SK-N-SH treated with all-trans-retinoic acid at 6 μM for 48 hours (cell line): Measurements from ENCODE around the gene TAOK3.

Experiments
- ATAC-seq: fragments of 200-7000 bp; cut with Tn5 transposase; 3 replicates; pipeline ENCODE4 v1.9.1; 2020; ENCODE audit warnings: mild to moderate bottlenecking, moderate library complexity
- ARNTL ChIP-seq: fragments of 450-650 bp; formaldehyde crosslinking; IDR thresholded peaks from 2 replicates; pipeline ENCODE4 v1.5.0; 2020; ENCODE audit warnings: low read depth, mild to moderate bottlenecking, moderate library complexity, borderline replicate concordance
- BACH2 ChIP-seq: fragments of 250-450 bp; sonication (Bioruptor Pico); IDR thresholded peaks from 2 replicates; pipeline ENCODE4 v1.9.0; 2021; ENCODE audit warnings: mild to moderate bottlenecking, borderline replicate concordance
- CREB5 ChIP-seq: fragments of 250-450 bp; sonication (Bioruptor Pico); IDR thresholded peaks from 2 replicates; pipeline ENCODE4 v1.5.1; 2020; ENCODE audit warnings: low read depth, mild to moderate bottlenecking, moderate library complexity
- CSDC2 ChIP-seq: fragments of 250-450 bp; sonication (Bioruptor Pico); IDR thresholded peaks from 2 replicates; pipeline ENCODE4 v1.5.0; 2020; ENCODE audit warnings: mild to moderate bottlenecking, moderate library complexity
- CSRNP3 ChIP-seq: fragments of 250-450 bp; sonication (Bioruptor Pico); IDR thresholded peaks from 2 replicates; pipeline ENCODE4 v1.5.1; 2021; ENCODE audit warnings: mild to moderate bottlenecking, moderate library complexity
- ESRRG ChIP-seq: fragments of 250-450 bp; sonication (Bioruptor Pico); IDR thresholded peaks from 2 replicates; pipeline ENCODE4 v1.6.1; 2021; ENCODE audit warnings: mild to moderate bottlenecking
- GLIS3 ChIP-seq: fragments of 250-450 bp; sonication (Bioruptor Pico); IDR thresholded peaks from 2 replicates; pipeline ENCODE4 v1.5.0; 2020; ENCODE audit warnings: mild to moderate bottlenecking, moderate library complexity
- ISL1 ChIP-seq: fragments of 250-450 bp; sonication (Bioruptor Pico); IDR thresholded peaks from 2 replicates; pipeline ENCODE4 v2.1.2; 2022; ENCODE audit warnings: mild to moderate bottlenecking, moderate library complexity
- OSR1 ChIP-seq: fragments of 250-450 bp; sonication (Bioruptor Pico); IDR thresholded peaks from 2 replicates; pipeline ENCODE4 v1.8.0; 2022; ENCODE audit warnings: moderate library complexity, mild to moderate bottlenecking, inconsistent platforms
- PATZ1 ChIP-seq: fragments of 250-450 bp; sonication (Bioruptor Pico); IDR thresholded peaks from 2 replicates; pipeline ENCODE4 v1.8.0; 2020; ENCODE audit warnings: mild to moderate bottlenecking, moderate library complexity, borderline replicate concordance
- POU6F1 ChIP-seq: fragments of 250-450 bp; sonication (Bioruptor Pico); IDR thresholded peaks from 2 replicates; pipeline ENCODE4 v1.8.0; 2021; ENCODE audit warnings: low read depth, mild to moderate bottlenecking, moderate library complexity, borderline replicate concordance
- PPARA ChIP-seq: fragments of 250-450 bp; sonication (Bioruptor Pico); IDR thresholded peaks from 2 replicates; pipeline ENCODE4 v1.5.0; 2020; ENCODE audit warnings: mild to moderate bottlenecking, borderline replicate concordance
- RARB ChIP-seq: fragments of 250-450 bp; sonication (Bioruptor Pico); IDR thresholded peaks from 2 replicates; pipeline ENCODE4 v1.8.0; 2021; ENCODE audit warnings: mild to moderate bottlenecking, moderate library complexity
- SNAI2 ChIP-seq: fragments of 250-450 bp; sonication (Bioruptor Pico); IDR thresholded peaks from 2 replicates; pipeline ENCODE4 v1.5.0; 2020; ENCODE audit warnings: mild to moderate bottlenecking, moderate library complexity
- TCF4 ChIP-seq: fragments of 250-450 bp; sonication (Bioruptor Pico); IDR thresholded peaks from 2 replicates; pipeline ENCODE4 v1.8.0; 2021; ENCODE audit warnings: mild to moderate bottlenecking, moderate library complexity, borderline replicate concordance
- TOX ChIP-seq: fragments of 250-450 bp; sonication (Bioruptor Pico); IDR thresholded peaks from 2 replicates; pipeline ENCODE4 v1.8.0; 2021; ENCODE audit warnings: mild to moderate bottlenecking, moderate library complexity, borderline replicate concordance
- TSHZ2 ChIP-seq: fragments of 250-450 bp; sonication (Bioruptor Pico); IDR thresholded peaks from 2 replicates; pipeline ENCODE4 v1.5.0; 2020; ENCODE audit warnings: mild to moderate bottlenecking, moderate library complexity
- ZC3H10 ChIP-seq: fragments of 250-450 bp; sonication (Bioruptor Pico); IDR thresholded peaks from 2 replicates; pipeline ENCODE4 v1.5.1; 2021; ENCODE audit warnings: mild to moderate bottlenecking, moderate library complexity
- ZFP3 ChIP-seq: fragments of 250-450 bp; sonication (Bioruptor Pico); IDR thresholded peaks from 2 replicates; pipeline ENCODE4 v1.5.0; 2020; ENCODE audit warnings: mild to moderate bottlenecking, moderate library complexity
- ZFP30 ChIP-seq: fragments of 450-650 bp; formaldehyde crosslinking; IDR thresholded peaks from 2 replicates; pipeline ENCODE4 v1.5.0; 2022; ENCODE audit warnings: mild to moderate bottlenecking, moderate library complexity
- ZNF565 ChIP-seq: fragments of 450-650 bp; formaldehyde crosslinking; conservative IDR thresholded peaks from 2 replicates; pipeline ENCODE4 v1.5.0; 2020; ENCODE audit warnings: low read depth, mild to moderate bottlenecking, moderate library complexity
- ZNF70 ChIP-seq: fragments of 450-650 bp; formaldehyde crosslinking; IDR thresholded peaks from 2 replicates; pipeline ENCODE4 v1.5.0; 2020; ENCODE audit warnings: mild to moderate bottlenecking, moderate library complexity
- ZNF8 ChIP-seq: fragments of 450-650 bp; formaldehyde crosslinking; IDR thresholded peaks from 2 replicates; pipeline ENCODE4 v1.5.0; 2020; ENCODE audit warnings: mild to moderate bottlenecking, moderate library complexity

TAOK3 gene

GRCh38 chr12:118102070-118102469 lies 270.6 kb downstream of the TAOK3 start:
- no peak for TF ChIP-seq CSDC2 (CRISPR knock-in tag)
- no peak for TF ChIP-seq TCF4
- no peak for TF ChIP-seq ZNF70 (CRISPR knock-in tag)
- no peak for TF ChIP-seq ARNTL (CRISPR knock-in tag)
- TF ChIP-seq ZFP3 (CRISPR knock-in tag): no peak
- TF ChIP-seq CREB5 (CRISPR knock-in tag): no peak
- no peak for TF ChIP-seq PATZ1 (CRISPR knock-in tag)
- no peak for TF ChIP-seq RARB (CRISPR knock-in tag)
- TF ChIP-seq BACH2 (CRISPR knock-in tag): no peak
- TF ChIP-seq OSR1: no peak
- no peak for TF ChIP-seq ZNF565
- no peak for TF ChIP-seq ZFP30 (CRISPR knock-in tag)
- no peak for TF ChIP-seq ESRRG (CRISPR knock-in tag)
- no peak for TF ChIP-seq ISL1 (CRISPR knock-in tag)
- no peak for TF ChIP-seq PPARA (CRISPR knock-in tag)
- no peak for TF ChIP-seq ZC3H10
- TF ChIP-seq CSRNP3 (CRISPR knock-in tag): no peak
- ATAC-seq: no peak

GRCh38 chr12:118101051-118101450 lies 271.7 kb downstream of the TAOK3 start:
- no peak for ATAC-seq
- no peak for TF ChIP-seq PPARA (CRISPR knock-in tag)
- no peak for TF ChIP-seq CSDC2 (CRISPR knock-in tag)
- no peak for TF ChIP-seq CSRNP3 (CRISPR knock-in tag)
- no peak for TF ChIP-seq POU6F1
- TF ChIP-seq BACH2 (CRISPR knock-in tag): no peak
- no peak for TF ChIP-seq PATZ1 (CRISPR knock-in tag)
- TF ChIP-seq ZNF8 (CRISPR knock-in tag): no peak
- TF ChIP-seq ISL1 (CRISPR knock-in tag): no peak
- no peak for TF ChIP-seq ZFP30 (CRISPR knock-in tag)
- TF ChIP-seq CREB5 (CRISPR knock-in tag): no peak
- no peak for TF ChIP-seq SNAI2 (CRISPR knock-in tag)
- TF ChIP-seq TOX (CRISPR knock-in tag): no peak
- TF ChIP-seq ARNTL (CRISPR knock-in tag): no peak
- TF ChIP-seq OSR1: no peak
- no peak for TF ChIP-seq ZNF70 (CRISPR knock-in tag)
- no peak for TF ChIP-seq TSHZ2
- TF ChIP-seq GLIS3 (CRISPR knock-in tag): no peak
- TF ChIP-seq ZFP3 (CRISPR knock-in tag): no peak
- TF ChIP-seq, all 23 proteins: peak for 0
